Type B pancreatic cell (in vitro differentiated cells): ENCODE measurements around the gene TMEM50B. TPM values are rescaled to one million over a fixed set of nuclear protein-coding genes. Genes with fewer than 3 reads are reported as not detected.

Experiments
- DNase-seq: peaks from one replicate; pipeline ENCODE4 v3.0.0; 2021; ENCODE audit warnings: mixed read lengths; ENCODE audit not compliant: unreplicated experiment; ENCODE audit errors: extremely low spot score
- H3K27ac Mint-ChIP-seq: 2 replicates; pipeline ENCODE4 v1.8.0; 2021; ENCODE audit warnings: mild to moderate bottlenecking, mixed read lengths
- H3K27me3 Mint-ChIP-seq: 2 replicates; pipeline ENCODE4 v1.8.0; 2021; ENCODE audit warnings: mixed read lengths
- H3K36me3 Mint-ChIP-seq: 2 replicates; pipeline ENCODE4 v1.8.0; 2021; ENCODE audit warnings: mixed read lengths
- H3K4me1 Mint-ChIP-seq: one replicate; pipeline ENCODE4 v1.8.0; 2021; ENCODE audit warnings: mixed read lengths; ENCODE audit not compliant: unreplicated experiment
- H3K4me3 Mint-ChIP-seq: 2 replicates; pipeline ENCODE4 v1.8.0; 2021; ENCODE audit warnings: mild to moderate bottlenecking, mixed read lengths
- H3K9me3 Mint-ChIP-seq: 2 replicates; pipeline ENCODE4 v1.8.0; 2021; ENCODE audit warnings: mixed read lengths
- total RNA-seq: library from RNA; stranded (reverse); gene quantifications from 2 replicates; pipeline ENCODE4 v1.2.1, GENCODE V29; 2021; ENCODE audit warnings: low replicate concordance
- TF ChIP-seq, protein P1 (sequence below): fragments of 200-600 bp; sonication (generic); conservative IDR thresholded peaks from 2 replicates; pipeline ENCODE4 v1.5.0; 2021; ENCODE audit warnings: antibody characterized with exemption, mild to moderate bottlenecking

The TMEM50B gene
- total RNA-seq, 1 donor from 2014 or later: 44.7 TPM

DNA sequence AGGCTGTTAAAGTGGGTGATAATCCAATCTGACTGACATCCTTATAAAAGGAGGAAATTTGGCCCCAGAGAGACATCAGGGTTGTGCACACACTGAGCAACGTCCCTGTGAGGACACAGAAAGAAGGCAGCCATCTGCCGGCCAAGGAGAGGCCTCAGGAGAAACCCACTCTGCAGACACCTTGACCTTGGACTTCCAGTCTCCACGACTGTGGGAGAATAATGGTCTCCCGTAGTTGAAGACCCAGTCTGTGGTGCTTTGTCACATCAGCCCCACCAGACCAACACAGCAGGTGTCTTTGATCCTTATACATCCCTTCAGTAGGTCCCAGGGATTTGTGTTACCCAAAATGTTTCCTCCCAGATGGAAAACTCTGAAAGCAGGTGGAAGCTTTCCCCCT, 16.0 kb upstream of the TMEM50B start:
- no peak overlapping the region for H3K4me3 Mint-ChIP-seq
- TF ChIP-seq, protein P1, sequence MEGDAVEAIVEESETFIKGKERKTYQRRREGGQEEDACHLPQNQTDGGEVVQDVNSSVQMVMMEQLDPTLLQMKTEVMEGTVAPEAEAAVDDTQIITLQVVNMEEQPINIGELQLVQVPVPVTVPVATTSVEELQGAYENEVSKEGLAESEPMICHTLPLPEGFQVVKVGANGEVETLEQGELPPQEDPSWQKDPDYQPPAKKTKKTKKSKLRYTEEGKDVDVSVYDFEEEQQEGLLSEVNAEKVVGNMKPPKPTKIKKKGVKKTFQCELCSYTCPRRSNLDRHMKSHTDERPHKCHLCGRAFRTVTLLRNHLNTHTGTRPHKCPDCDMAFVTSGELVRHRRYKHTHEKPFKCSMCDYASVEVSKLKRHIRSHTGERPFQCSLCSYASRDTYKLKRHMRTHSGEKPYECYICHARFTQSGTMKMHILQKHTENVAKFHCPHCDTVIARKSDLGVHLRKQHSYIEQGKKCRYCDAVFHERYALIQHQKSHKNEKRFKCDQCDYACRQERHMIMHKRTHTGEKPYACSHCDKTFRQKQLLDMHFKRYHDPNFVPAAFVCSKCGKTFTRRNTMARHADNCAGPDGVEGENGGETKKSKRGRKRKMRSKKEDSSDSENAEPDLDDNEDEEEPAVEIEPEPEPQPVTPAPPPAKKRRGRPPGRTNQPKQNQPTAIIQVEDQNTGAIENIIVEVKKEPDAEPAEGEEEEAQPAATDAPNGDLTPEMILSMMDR: no peak
- no peak overlapping the region for H3K27ac Mint-ChIP-seq
- no peaks in the 10 kb centered on the region for H3K9me3 Mint-ChIP-seq
- H3K27me3 Mint-ChIP-seq: peaks cover 4% of the 10 kb centered on the region
- DNase-seq: no peak
- H3K4me1 Mint-ChIP-seq: peaks cover 6% of the 10 kb centered on the region
- H3K36me3 Mint-ChIP-seq: no peaks in the 10 kb centered on the region

DNA sequence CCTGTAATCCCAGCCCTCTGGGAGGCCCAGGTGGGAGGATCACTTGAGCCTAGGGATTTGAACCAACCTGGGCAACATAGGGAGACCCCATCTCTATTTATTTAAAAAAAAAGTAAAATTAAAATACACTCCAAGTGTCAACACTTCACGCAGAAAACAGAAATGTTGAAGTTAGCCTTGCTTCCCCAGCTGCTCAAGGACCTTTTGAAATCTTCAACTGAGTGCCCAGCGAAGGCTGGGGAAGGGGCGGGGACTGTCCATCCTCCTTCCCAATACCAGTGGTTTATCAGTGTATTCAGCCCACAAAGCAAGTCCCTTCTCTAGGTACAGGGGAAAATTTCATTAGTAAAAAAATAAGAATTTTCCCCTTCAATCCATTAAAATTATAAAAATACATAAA, 14.0 kb upstream of the TMEM50B start:
- Mint-ChIP-seq H3K36me3 (no peaks in the 10 kb centered on the region), H3K4me3 (peak overlapping the region; percentile 54)

DNA sequence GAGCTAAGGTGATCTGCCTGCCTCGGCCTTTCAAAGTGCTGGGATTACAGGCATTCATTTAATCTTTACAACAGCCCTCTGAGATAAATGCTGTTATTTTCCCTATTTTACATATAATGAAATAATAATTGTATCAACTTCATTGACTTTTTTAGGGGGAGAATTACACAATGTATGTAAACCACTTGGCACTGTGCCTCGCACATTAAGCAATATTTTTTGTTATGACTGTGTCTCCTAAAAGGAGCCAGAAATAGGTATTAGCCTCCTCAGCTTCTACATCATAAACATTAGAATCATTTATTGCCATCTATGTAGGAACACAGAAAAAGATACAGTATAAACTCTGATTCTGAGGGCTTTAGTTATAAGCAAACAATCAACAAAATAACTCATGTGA, 12.8 kb upstream of the TMEM50B start:
- Mint-ChIP-seq H3K36me3 (no peaks in the 10 kb centered on the region), H3K9me3 (no peaks in the 10 kb centered on the region), H3K27ac (no peak overlapping the region), H3K4me1 (peaks cover 6% of the 10 kb centered on the region), H3K4me3 (no peak overlapping the region), H3K27me3 (peaks cover 4% of the 10 kb centered on the region)
- DNase-seq: no peak
- TF ChIP-seq, protein P1: no peak

More for the DNA sequence above, 14.0 kb upstream of the TMEM50B start:
- Mint-ChIP-seq H3K9me3 (no peaks in the 10 kb centered on the region), H3K27ac (no peak overlapping the region), H3K4me1 (peaks cover 6% of the 10 kb centered on the region), H3K27me3 (peaks cover 4% of the 10 kb centered on the region)
- TF ChIP-seq, protein P1: no peak
- no peak for DNase-seq

DNA sequence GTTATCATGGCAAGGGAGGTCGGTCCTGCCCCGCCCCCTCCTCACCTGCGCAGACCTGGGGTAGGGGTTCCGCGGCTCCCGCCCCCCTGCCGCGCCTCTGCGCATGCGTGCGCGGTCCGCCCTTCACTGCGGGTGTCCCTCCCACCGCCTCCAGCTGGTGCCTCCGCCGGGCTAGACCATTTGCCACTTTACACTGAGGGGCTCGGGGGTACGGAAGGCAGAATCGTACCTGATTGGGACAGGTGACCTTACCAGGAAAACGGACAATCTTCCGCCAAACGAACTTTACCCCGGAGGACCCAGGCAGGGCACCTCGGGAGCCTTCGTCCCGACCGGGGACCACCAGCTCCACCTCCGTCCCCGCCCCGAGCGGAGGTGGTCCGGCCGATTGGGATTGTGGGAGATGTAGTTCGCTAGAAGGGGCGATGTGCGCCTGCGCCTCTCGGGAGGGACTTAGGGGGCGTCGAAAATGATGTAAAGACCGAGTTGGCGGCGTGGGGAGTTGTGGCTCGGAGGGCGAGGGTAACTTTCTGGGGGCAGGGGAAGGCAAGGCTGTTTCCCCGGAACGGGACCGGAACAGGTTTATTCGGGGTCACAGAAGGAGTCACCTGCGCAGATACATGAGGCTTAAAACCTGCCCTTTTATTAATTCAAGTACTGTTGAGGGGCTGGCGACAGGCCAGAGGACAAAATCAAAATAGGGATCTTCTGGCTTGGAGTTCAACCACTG, 11.8 kb upstream of the TMEM50B start, which contains the start of gene DNAJC28:
Gene DNAJC28, minus strand, starts transcription at position 344 of the 730 bp plus-strand sequence. CDS start 2,323 bp downstream, outside the sequence.
- H3K27ac Mint-ChIP-seq: peak within 1 kb of the TSS; percentile 91
- H3K27me3 Mint-ChIP-seq: peaks cover 3% of the 10 kb centered on the region
- peak; percentile 95 for DNase-seq
- peak within 1 kb of the TSS; percentile 92 for H3K4me3 Mint-ChIP-seq
- peaks cover 6% of the 10 kb centered on the region for H3K4me1 Mint-ChIP-seq
- H3K9me3 Mint-ChIP-seq: no peaks in the 10 kb centered on the region
- TF ChIP-seq, protein P1: no peak
- no peaks in the 10 kb centered on the region for H3K36me3 Mint-ChIP-seq

DNA sequence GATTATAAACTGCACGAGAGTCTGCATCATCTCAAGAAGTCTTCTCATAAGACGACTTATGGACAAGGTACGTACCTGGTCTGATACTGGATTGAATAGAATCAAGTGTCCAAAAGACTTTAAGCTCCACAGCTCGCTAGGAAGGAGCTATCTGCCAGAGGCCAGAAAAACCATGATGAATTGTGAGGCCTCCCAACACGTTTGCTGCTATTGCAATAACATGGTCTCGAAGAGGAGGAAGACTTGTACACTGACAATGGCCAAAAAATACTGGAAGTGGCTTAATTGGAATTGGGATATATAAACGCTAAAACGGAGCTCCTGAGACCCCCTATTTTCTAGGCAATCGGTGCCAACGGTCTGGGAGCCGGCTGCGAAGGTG, 11.2 kb upstream of the TMEM50B start:
- TF ChIP-seq, protein P1: no peak
- Mint-ChIP-seq H3K9me3 (no peaks in the 10 kb centered on the region), H3K27ac (peak overlapping the region; percentile 79), H3K4me1 (peaks cover 6% of the 10 kb centered on the region), H3K4me3 (peak overlapping the region; percentile 92), H3K27me3 (no peaks in the 10 kb centered on the region), H3K36me3 (no peaks in the 10 kb centered on the region)
- no peak for DNase-seq
